HL-60/S4 treated with phorbol 12-myristate 13-acetate at 8.2 ng/mL for 4 days and 3 days (cell line): Measurements from ENCODE around the gene MLC1.

ENCODE experiments used
- in situ Hi-C: fragments of 300-500 bp; cut with MboI; formaldehyde crosslinking; loops from 2 replicates; pipeline ENCODE4 v1.15.0; 2022; ENCODE audit warnings: low sequenced_read_pairs

The MLC1 gene

DNA sequence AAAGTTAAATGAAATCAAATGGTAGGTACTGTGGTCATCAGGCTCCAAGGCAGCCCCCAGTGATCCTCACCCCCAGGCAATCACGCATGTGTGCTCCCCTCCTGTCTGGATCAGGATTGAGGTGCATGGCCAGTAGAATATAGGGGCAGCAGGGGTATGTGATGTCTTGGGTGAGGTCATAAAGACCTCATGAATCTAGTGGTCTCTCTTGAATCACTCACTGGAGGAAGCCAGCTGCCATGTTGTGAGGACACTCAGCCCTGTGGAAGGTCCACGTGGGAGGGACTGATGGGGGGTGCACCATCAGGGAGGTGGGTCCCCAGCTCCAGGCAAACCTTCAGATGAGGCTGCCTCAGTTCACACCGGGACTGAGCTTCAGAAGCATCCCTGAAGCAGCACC, 65.9 kb downstream of the MLC1 start:
- in situ Hi-C loops: no loop called here

GRCh38 chr22:50018608-50019285, 66.5 kb downstream of the MLC1 start:
- in situ Hi-C loops: no loop called here

DNA sequence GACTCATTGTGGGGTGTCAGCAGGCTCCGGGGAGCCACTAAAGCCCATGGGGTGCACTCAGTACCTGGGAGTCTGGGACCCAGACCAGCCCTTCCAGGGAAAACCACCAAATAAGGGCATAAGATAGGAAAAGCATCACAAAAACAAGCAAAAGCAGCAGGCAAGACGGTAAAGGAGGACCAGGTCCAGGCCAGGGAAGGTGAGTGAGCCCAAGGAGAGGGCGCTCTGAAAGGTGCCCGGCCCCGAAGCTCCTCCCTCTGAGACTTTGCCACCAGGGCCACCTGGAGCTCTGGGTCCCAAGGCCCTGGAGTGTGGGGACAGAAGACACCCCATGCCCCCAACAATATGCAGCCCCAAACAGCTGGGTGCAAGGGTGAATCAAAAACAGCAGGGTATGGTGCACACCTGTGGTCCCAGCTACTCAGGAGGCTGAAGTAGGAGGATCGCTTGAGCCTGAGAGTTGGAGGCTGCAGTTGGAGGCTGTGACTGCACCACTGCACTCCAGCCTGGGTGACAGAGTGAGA, 67.5 kb downstream of the MLC1 start:
- in situ Hi-C loops: no loop called here

- in situ Hi-C loops: no loop called here
These were observed 68.1 kb downstream of the MLC1 start for GRCh38 chr22:50016988-50017700.

DNA sequence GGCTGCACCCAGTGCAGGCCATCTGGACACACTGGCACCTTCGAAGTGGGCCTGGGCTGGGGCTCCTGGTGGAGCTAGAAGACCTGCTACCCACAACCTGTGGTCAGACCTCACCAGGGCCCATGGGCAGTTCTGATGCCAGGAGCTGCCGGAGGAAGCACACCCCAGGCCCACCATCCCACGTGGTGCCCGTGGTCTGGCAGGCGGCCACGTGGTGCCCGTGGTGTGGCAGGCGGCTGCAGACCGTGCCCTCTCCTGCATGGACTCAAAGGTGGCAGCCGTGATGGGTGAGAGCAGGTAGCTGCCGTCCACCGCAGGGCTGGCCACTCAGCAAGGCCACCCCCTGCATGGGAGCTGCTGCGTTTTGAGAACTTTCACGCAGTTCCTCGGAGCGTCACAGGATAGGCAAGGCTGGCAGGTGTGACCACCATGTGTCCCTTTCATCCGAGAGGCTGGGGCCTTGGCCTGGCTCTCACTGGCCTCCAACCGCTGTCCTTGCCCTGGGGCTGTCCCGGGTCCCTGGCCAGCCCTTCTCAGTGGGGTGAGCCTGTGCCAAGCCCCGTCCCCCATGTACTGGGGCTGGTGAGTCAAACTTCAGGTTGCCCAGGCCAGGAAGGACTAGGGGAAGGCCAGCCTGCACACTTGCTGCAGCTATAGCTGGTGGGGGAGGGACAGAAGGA, 68.8 kb downstream of the MLC1 start:
- in situ Hi-C loops: no loop called here

GRCh38 chr22:50015451-50016307, 69.5 kb downstream of the MLC1 start:
- in situ Hi-C loops: no loop called here

- in situ Hi-C loops: no loop called here
These were observed 70.4 kb downstream of the MLC1 start for GRCh38 chr22:50014655-50015401.

GRCh38 chr22:50014053-50014501, 71.1 kb downstream of the MLC1 start:
- in situ Hi-C loops: no loop called here

DNA sequence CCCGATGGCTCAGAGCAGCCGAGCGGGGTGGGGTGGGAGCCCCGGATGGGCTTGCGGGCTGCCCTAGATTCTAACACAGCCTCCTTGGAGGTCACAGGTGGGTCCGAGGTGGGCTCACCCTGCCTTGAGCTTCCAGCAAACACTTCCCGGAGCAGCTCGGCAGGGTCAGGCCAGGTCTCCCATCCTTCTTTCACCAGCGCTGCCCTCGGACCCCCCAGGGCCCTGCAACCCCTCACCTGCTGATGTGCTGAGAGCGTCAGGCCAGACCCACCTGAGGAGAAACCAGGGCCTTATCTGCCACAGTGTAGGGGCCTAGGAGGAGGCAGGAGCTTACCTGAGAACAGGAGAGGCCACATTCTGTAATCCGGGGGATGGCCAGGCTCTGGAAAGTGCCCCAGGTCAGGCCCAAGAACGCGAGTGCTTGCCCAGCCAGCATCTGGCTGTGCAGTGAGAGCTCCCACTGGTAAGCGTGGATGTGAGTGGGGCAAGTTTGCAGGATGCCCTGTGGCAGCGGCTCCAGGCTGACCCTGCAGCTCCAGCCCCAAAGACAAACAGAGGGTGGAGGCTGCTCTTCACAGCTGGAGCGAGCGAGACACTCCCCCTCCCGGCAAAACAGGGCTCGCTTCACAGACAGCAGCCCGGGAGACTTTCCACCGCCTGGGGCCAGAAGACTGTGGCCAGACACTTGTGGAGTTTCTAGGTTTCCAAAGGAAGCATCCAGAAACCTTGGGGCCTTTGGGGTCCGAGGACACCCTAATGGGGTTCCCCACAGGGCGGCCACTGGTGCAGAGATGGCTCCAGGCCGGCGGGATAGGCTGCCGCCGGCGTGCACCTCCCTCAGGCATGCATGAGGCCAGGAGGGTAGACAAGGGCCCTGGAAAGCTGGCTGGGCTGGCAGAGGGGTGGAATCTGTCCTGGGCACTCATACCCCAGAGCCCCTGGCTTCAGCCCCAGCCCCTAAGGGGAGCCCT, 72.7 kb downstream of the MLC1 start, which contains the start of gene IL17REL:
TSS of gene IL17REL (minus strand) at position 555 of the 971 bp plus-strand sequence. CDS start at position 436, 119 bp downstream.
- in situ Hi-C loops: no loop called here

DNA sequence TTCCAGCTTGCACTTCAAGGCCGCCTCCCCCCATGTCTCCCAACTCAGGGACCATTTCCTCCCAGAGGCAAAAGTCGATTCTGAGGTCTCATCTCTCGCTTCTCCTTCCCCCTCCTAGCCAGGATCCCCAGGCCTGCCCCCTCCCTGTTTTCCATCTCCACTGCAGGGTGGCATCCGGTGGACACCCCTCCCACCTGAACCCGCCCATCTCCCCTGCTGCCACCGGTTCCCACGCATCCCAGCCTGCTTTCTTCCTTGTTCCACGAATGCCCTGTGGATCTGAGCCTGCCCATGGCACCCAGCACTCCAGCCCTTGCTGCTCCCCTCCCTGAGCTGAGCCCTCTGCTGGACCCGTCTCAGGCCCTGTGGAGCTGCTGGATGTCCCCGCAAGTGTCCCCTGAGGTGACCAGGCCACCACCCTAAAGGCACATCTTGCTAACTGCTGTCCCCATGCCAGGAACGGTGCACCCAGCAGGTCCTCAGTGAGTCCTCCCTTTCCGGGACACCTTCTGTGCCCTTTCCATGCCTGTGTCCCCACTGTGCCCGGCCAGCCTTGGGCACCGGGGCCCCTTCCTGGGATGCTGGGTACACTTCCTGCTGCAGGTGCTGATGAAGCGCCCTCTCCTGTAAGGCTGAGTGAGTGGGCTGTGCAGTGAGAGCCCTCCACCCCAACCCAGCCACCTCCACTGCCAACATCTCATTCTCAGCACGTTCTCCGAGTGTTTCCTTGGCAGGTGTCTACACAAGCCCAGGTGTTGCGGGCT, 73.6 kb downstream of the MLC1 start:
- in situ Hi-C loops: no loop called here

- in situ Hi-C loops: no loop called here
These were observed 74.4 kb downstream of the MLC1 start for GRCh38 chr22:50010676-50011446.

GRCh38 chr22:50009765-50010675, 75.2 kb downstream of the MLC1 start:
- in situ Hi-C loops: no loop called here
